IPS DF 4.7 (cell line): Measurements from ENCODE around the gene PSMC5.

Experiments used
- DNase-seq: peaks from one replicate; pipeline ENCODE4 v3.0.0-alpha.2; 2013; ENCODE audit warnings: low spot score; ENCODE audit errors: extremely low read depth

The PSMC5 gene

DNA sequence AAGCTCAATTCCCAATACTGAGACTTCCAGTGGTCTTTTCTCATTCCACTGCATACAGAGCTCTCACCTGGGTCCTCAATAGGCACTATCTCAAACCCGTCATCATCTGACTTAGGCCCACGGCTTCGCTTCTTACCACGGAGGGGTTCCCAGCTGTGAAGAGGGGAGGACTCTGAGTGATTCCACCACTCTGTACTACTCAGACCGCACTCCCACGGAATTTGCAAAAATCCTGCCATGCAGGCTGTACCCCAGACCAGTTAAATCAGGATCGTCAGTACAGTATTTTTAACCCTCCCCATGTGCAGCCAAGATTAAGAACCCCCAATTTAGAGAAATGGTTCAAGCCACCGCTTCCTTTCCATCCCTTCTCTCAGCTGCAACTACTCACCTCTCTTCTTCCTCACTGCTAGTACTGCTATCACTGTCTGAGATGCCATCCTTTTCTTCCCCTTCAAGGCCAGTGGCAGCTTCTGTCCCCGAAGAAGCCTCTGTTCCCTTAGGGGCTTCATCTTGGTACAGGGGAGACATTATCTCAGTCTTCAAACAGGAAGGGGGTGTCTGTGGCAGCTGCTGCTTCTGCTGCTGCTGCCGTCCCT is 6.2 kb upstream of the PSMC5 start:
- no peak for DNase-seq

GRCh38 chr17:63821804-63822203 is 5.4 kb upstream of the PSMC5 start:
- DNase-seq, result no peak

- no peak for DNase-seq
These were observed 4.7 kb upstream of the PSMC5 start for GRCh38 chr17:63822537-63822936.

DNA sequence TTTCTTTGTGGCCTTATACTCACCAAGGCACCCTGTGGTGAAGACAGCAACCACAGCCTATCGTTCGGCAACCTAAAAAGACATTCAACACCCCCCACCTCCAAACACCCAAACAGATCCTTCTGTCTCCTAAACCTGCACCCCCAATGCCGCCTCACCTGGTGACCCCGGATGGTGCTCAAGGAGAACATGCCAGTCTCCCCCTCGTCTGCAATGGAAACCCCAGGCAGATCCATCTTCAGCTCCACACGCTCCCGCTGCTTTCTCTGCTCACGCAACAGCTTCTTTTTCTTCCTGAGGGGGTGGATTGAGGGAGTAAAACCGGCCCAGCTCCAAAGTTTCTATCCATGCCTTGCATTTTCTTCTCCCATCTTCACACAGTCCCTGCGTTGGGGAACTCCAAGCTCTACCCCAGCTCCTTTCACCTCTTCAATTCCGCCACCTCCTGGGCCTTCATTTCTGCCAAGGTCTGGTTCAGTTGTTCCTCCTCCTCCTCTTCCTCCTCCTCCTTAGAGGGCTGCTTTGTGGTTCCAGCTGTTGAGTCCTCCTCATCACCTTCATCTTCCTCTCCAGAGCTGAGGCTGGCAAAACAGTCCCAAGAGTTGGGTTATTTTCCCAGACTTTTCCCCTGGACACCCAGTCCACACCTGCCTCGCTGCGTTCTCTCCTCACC is 3.4 kb upstream of the PSMC5 start:
- DNase-seq, result no peak

- no peak for DNase-seq
These were observed 2.9 kb upstream of the PSMC5 start for GRCh38 chr17:63824362-63824761.

DNA sequence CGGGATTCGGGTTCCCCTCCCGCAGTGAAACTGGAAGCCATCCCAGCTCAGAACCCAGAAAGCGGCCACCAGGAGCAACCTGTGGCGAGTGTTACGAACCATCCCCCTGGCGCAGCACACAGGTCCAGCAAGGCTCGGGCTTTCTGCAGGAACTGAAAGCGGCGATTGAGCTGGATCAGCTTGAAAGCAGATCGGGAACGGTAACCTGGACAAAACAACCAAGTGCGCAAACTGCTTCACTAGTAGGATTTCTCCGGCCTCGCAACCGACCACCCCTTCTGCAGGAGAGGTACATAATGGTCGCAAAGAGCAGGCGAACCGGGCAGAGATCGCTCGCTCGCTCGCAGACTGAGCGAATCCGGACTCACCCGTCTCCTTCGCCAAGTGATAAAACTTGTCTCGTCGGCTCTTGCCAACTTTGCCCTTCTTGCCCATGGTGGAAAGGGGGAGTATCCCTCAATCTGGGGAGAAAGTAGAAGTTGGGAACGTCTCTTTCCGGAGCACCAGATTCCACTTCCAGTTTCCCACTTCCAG is 696 bp upstream of the PSMC5 start:
- no peak for DNase-seq

GRCh38 chr17:63827801-63828221 is 580 bp downstream of the PSMC5 start:
- DNase-seq, result no peak

- DNase-seq, result no peak
These were observed 1.7 kb downstream of the PSMC5 start for GRCh38 chr17:63828936-63829335.

- no peak for DNase-seq
These were observed 3.0 kb downstream of the PSMC5 start for GRCh38 chr17:63830278-63830677.

GRCh38 chr17:63830904-63831491 is 3.8 kb downstream of the PSMC5 start:
- no peak for DNase-seq

GRCh38 chr17:63831505-63831904 is 4.3 kb downstream of the PSMC5 start:
- DNase-seq, result no peak

GRCh38 chr17:63832014-63832413 is 4.8 kb downstream of the PSMC5 start:
- DNase-seq, result no peak

DNA sequence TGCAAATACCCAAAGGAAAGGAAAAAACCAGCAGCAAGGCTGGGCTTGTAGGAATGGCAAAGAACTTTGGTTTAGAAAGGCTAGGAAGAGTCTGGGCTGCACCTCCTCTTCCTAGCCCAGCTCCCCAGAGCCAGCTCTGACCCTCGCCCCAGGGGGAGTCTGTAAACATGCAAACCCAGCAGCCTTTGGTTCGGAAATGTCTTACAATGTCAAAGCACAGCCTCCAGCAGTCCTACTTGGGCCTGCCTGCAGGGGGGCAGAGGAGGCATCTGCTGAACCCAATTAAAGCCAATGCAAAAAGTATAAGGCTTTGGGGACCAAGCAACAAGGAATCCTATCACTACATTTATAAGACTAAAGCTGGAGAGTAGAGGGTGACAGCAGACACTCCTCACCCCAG is 5.2 kb downstream of the PSMC5 start:
- no peak for DNase-seq

DNA sequence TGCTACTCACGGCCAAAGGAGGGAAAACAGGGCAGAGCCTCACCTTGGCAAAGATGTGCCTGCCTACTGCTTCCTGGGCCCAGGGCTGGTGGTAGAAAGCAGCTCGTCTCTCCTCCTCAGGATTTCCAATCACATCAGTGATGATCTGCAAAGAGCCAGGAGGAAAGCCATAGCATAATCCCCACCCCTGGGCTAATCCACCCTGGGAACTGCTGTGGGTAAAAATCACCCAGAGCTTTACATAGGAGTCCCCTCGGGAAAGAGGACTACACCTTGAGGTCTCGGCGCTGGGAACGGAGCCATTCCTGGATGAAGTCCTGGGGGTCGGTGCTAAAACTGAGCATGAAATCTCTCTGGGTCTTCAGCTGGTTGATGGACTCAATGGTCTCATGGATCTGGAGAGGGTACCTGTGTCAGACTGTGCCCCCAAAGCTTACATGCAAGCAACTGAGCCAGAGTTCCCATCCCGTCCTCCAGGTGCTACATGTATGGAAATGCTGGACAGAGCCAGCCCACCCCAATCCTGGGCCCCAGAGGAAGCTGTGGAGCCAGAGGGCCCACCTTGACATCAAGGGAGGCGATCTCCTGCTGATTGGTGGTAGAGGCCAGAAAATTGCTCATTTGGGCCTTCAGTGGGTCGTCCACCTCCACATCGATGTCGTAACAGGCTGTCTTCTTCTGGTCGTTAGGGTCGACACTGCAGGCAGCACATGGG is 6.0 kb downstream of the PSMC5 start:
- no peak for DNase-seq

- no peak for DNase-seq
These were observed 6.6 kb downstream of the PSMC5 start for GRCh38 chr17:63833741-63834373.

GRCh38 chr17:63834431-63835166 is 7.4 kb downstream of the PSMC5 start:
- peak; percentile 71 for DNase-seq

GRCh38 chr17:63835167-63835720 is 8.0 kb downstream of the PSMC5 start:
- no peak for DNase-seq

DNA sequence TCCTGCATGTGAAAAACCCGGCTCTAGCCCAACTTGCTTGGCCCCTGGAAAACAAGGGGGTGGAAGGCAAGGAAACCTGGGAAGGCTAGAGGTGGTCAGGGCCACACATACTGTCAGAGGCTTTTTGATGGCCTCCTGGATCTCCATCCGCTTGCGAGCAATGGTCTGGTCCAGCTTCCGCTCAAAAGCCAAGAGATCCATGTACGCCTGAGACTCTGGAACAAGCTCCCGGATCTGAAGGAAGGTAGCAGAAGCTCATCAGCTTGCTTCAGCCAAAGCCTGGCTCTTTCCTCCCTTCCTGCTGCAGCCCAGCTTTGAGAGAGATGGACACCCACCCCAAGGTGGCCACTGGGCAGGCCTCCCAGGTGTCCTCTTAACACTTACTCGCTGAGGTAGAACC is 9.6 kb downstream of the PSMC5 start:
- DNase-seq, result no peak

- no peak for DNase-seq
These were observed 10.2 kb downstream of the PSMC5 start for GRCh38 chr17:63837480-63837879.

GRCh38 chr17:63837962-63838600 is 10.8 kb downstream of the PSMC5 start:
- DNase-seq, result no peak
